DND-41 (cell line): Measurements from ENCODE around the gene GOLGA7B.

ENCODE experiments used
- ATAC-seq: fragments of 200-7000 bp; cut with Tn5 transposase; 3 replicates; pipeline ENCODE4 v1.9.1; 2021; ENCODE audit warnings: low read depth; ENCODE audit not compliant: insufficient read depth
- DNase-seq: peaks from one replicate; pipeline ENCODE4 v3.0.0-alpha.2; 2020
- H2AFZ ChIP-seq: 2 replicates; pipeline ENCODE4 v1.6.0; 2012; ENCODE audit warnings: low read depth, low read length
- H3K27ac ChIP-seq: 2 replicates; pipeline ENCODE4 v1.5.1; 2012; ENCODE audit warnings: low read length, inconsistent platforms
- H3K27me3 ChIP-seq: fragments of 200-600 bp; sonication (generic); 2 replicates; pipeline ENCODE4 v1.6.0; 2012; ENCODE audit warnings: low read length, mild to moderate bottlenecking, inconsistent platforms; ENCODE audit not compliant: insufficient read depth, poor library complexity
- H3K36me3 ChIP-seq: 2 replicates; pipeline ENCODE4 v1.5.1; 2012; ENCODE audit warnings: low read length, inconsistent platforms; ENCODE audit not compliant: insufficient read depth
- H3K4me1 ChIP-seq: 2 replicates; pipeline ENCODE4 v1.5.1; 2012; ENCODE audit warnings: mild to moderate bottlenecking, low read length; ENCODE audit not compliant: insufficient read depth
- H3K4me2 ChIP-seq: 2 replicates; pipeline ENCODE4 v1.6.0; 2012; ENCODE audit warnings: mild to moderate bottlenecking, moderate library complexity, low read length, inconsistent platforms; ENCODE audit not compliant: insufficient read depth
- H3K4me3 ChIP-seq, 2 experiments: fragments of 200-600 bp in 1 of 2; shearing (Covaris generic) in 1 of 2; 2 replicates each; pipeline ENCODE4 v1.5.1; 2012 to 2016; ENCODE audit warnings: inconsistent platforms in 2 of 2, low read length in 2 of 2, mild to moderate bottlenecking in 2 of 2, low read depth in 1 of 2, moderate library complexity in 1 of 2
- H3K79me2 ChIP-seq: 2 replicates; pipeline ENCODE4 v1.6.0; 2012; ENCODE audit warnings: low read length, inconsistent platforms; ENCODE audit not compliant: insufficient read depth
- H3K9ac ChIP-seq: 2 replicates; pipeline ENCODE4 v1.6.0; 2012; ENCODE audit warnings: low read depth, mild to moderate bottlenecking, inconsistent platforms, low read length, moderate library complexity
- H3K9me3 ChIP-seq: 2 replicates; pipeline ENCODE4 v1.5.1; 2012; ENCODE audit warnings: low read length, moderate library complexity, mild to moderate bottlenecking, inconsistent platforms; ENCODE audit not compliant: insufficient read depth, severe bottlenecking
- H4K20me1 ChIP-seq: 2 replicates; pipeline ENCODE4 v1.6.0; 2012; ENCODE audit warnings: low read length; ENCODE audit not compliant: insufficient read depth
- EZH2 ChIP-seq: IDR thresholded peaks from 3 replicates; pipeline ENCODE4 v1.6.1; 2012; ENCODE audit warnings: borderline replicate concordance, low read depth, mild to moderate bottlenecking, moderate library complexity, low read length, inconsistent platforms; ENCODE audit not compliant: severe bottlenecking
- TF ChIP-seq, protein P1 (sequence below): IDR thresholded peaks from 2 replicates; pipeline ENCODE4 v1.5.1; 2012; ENCODE audit warnings: borderline replicate concordance, low read length, moderate library complexity, mild to moderate bottlenecking; ENCODE audit not compliant: poor library complexity, severe bottlenecking; ENCODE audit errors: extremely low read depth

GOLGA7B gene

DNA sequence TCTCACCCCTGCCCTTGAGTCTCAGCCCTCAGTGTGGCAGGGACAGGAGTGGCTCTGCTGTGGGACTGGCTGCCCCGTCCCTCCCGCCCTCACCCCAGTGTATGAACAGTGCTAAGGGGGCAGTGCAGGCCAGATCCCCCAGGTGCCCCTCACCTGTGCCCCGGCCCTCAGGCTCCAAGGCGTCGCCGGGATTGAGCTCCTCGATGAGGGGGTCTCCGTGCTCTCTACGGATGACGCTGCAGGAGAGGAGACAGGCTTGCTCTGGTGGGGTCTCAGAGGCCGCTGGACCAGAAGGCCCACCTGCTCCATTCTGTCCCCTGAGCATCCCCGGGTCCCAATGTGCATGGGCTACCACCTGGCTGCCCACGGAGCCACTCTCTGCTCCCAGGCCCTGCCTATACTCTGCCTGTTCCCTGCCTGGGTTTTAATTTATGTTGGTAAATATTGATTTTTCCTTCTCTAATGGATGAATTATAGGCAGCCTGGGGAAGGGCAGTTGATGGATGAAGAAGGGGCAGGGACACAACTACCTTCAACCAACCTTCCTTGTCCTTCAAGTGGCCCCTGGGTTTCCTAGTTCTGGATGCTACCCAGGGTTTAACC is 47.2 kb downstream of the GOLGA7B start:
- H2AFZ ChIP-seq, result no peak overlapping the region

DNA sequence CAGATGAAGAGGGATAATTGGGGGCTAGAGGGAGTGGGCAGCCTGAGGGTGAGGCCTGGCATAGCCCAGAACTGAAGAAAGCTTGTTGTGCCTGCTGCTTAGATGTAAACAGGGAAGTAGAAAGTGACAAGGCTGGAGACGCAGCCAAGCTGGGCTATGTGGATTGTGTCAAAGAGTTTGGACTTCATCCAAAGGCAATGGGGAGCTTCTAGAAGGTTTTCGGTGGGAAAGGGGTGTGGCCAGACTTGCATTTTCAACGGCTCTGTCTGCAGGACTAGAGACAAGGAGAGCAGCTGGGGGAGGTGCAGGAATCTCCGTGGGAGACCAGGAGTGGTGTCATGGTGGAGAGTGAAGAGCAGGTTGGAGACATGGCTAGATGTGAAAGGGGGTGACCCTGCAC is 48.8 kb downstream of the GOLGA7B start:
- no peak for ATAC-seq
- TF ChIP-seq, protein P1, sequence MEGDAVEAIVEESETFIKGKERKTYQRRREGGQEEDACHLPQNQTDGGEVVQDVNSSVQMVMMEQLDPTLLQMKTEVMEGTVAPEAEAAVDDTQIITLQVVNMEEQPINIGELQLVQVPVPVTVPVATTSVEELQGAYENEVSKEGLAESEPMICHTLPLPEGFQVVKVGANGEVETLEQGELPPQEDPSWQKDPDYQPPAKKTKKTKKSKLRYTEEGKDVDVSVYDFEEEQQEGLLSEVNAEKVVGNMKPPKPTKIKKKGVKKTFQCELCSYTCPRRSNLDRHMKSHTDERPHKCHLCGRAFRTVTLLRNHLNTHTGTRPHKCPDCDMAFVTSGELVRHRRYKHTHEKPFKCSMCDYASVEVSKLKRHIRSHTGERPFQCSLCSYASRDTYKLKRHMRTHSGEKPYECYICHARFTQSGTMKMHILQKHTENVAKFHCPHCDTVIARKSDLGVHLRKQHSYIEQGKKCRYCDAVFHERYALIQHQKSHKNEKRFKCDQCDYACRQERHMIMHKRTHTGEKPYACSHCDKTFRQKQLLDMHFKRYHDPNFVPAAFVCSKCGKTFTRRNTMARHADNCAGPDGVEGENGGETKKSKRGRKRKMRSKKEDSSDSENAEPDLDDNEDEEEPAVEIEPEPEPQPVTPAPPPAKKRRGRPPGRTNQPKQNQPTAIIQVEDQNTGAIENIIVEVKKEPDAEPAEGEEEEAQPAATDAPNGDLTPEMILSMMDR, result no peak
- TF ChIP-seq EZH2, result no peak
- Histone ChIP-seq H3K36me3 (no peaks in the 10 kb centered on the region), H3K27ac (no peak overlapping the region), H3K4me3 (no peak overlapping the region), H3K4me2 (no peak overlapping the region), H4K20me1 (peaks cover 7% of the 10 kb centered on the region; the same call in 1 of the 2 replicates), H3K9me3 (no peaks in the 10 kb centered on the region), H3K4me1 (no peaks in the 10 kb centered on the region), H3K79me2 (no peaks in the 10 kb centered on the region), H2AFZ (no peak overlapping the region), H3K9ac (no peak overlapping the region), H3K27me3 (peaks cover 17% of the 10 kb centered on the region)
- DNase-seq, result no peak

More for the DNA sequence above, 47.2 kb downstream of the GOLGA7B start:
- peaks cover 5% of the 10 kb centered on the region; the same call in 1 of the 2 replicates for H4K20me1 ChIP-seq
- DNase-seq (no peak), ATAC-seq (no peak)
- no peak overlapping the region for H3K4me2 ChIP-seq
- no peaks in the 10 kb centered on the region for H3K9me3 ChIP-seq
- no peak overlapping the region for H3K27ac ChIP-seq
- peaks cover 7% of the 10 kb centered on the region for H3K27me3 ChIP-seq
- no peaks in the 10 kb centered on the region for H3K4me1 ChIP-seq
- no peak for TF ChIP-seq EZH2
- TF ChIP-seq, protein P1, result no peak
- no peak overlapping the region for H3K4me3 ChIP-seq
- H3K79me2 ChIP-seq, result no peaks in the 10 kb centered on the region
- no peaks in the 10 kb centered on the region for H3K36me3 ChIP-seq
- no peak overlapping the region for H3K9ac ChIP-seq

DNA sequence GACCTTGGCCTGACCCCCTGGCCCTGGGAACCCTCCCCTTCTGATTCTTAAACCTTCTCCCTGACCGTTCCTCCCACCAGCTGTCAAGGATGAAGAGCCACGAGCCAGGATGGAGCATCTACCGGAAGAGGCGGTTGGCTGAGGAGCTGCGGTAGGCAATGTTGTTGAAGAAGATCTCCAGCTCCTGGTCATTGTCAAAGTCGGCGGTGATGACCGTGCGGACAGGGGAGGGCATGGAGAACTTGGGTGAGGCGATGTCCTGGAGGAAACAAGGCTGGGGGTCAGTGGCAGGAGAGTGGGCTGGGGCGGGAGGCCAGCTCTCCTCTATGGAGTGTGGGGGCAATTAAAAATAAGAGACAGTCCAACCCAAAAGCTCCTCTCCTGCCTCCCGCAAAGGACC is 51.7 kb downstream of the GOLGA7B start:
- TF ChIP-seq, protein P1, result no peak
- no peak for TF ChIP-seq EZH2
- peaks cover 31% of the 10 kb centered on the region for H3K27me3 ChIP-seq
- ATAC-seq (no peak), DNase-seq (no peak)
- H3K9me3 ChIP-seq, result no peaks in the 10 kb centered on the region
- H2AFZ ChIP-seq, result no peak overlapping the region
- no peak overlapping the region for H3K27ac ChIP-seq
- H4K20me1 ChIP-seq, result 0 out of 2 replicates have a peak, but pooled peaks cover 3% of the 10 kb centered on the region
- no peaks in the 10 kb centered on the region for H3K36me3 ChIP-seq
- no peaks in the 10 kb centered on the region for H3K4me1 ChIP-seq
- no peak overlapping the region for H3K4me3 ChIP-seq
- H3K79me2 ChIP-seq, result no peaks in the 10 kb centered on the region
- H3K9ac ChIP-seq, result no peak overlapping the region
- H3K4me2 ChIP-seq, result no peak overlapping the region
